Thoracic aorta (tissue), 2 donors: ENCODE results near the gene SMOC2. TPM values are rescaled to one million over a fixed set of nuclear protein-coding genes. Genes with fewer than 3 reads are reported as not detected.

Experiments
- ATAC-seq: fragments of 150-250 bp; one replicate; pipeline ENCODE4 v1.8.0; 2017; ENCODE audit warnings: low read depth; ENCODE audit not compliant: insufficient number of reproducible peaks, low FRiP score
- DNase-seq: peaks from one replicate; pipeline ENCODE4 v3.0.0-alpha.2; 2020; ENCODE audit warnings: low spot score
- H3K27ac ChIP-seq, 2 donors: fragments of 200-600 bp; sonication (generic); 1 replicate in 1 of 2; 2 replicates in 1 of 2; pipeline ENCODE4 v1.5.1; 2016; ENCODE audit warnings: mild to moderate bottlenecking in 2 of 2, moderate library complexity in 2 of 2
- H3K27me3 ChIP-seq: fragments of 200-600 bp; sonication (generic); replicated peaks from 2 replicates; pipeline ENCODE4 v1.6.0; 2016; ENCODE audit warnings: mild to moderate bottlenecking; ENCODE audit not compliant: insufficient read depth
- H3K36me3 ChIP-seq: fragments of 200-600 bp; sonication (generic); one replicate; pipeline ENCODE4 v1.5.1; 2016
- H3K4me1 ChIP-seq, 2 donors: fragments of 200-600 bp; sonication (generic); 1 replicate in 1 of 2; 2 replicates in 1 of 2; pipeline versions ENCODE4 v1.5.1 to v1.6.0; 2016; ENCODE audit warnings: low read depth in 2 of 2, mild to moderate bottlenecking in 1 of 2; ENCODE audit not compliant: control insufficient read depth in 1 of 2
- H3K4me3 ChIP-seq: fragments of 200-600 bp; sonication (generic); 2 replicates; pipeline ENCODE4 v1.5.1; 2016; ENCODE audit warnings: mild to moderate bottlenecking
- H3K9me3 ChIP-seq: fragments of 200-600 bp; sonication (generic); 2 replicates; pipeline ENCODE4 v1.5.1; 2016
- total RNA-seq, 2 donors: library from RNA; depleted of rRNA; stranded (reverse); fragments of >200 nt; gene quantifications; one replicate each; pipeline versions ENCODE4 v1.1.0 to v1.2.3, GENCODE V29; 2016
- TF ChIP-seq, protein P1 (sequence below): fragments of 200-600 bp; sonication (generic); IDR thresholded peaks from one replicate; pipeline ENCODE4 v1.5.1; 2019; ENCODE audit warnings: antibody characterized with exemption

The SMOC2 gene
- total RNA-seq, 2 donors from 2014 or later: 334 to 424 TPM

DNA sequence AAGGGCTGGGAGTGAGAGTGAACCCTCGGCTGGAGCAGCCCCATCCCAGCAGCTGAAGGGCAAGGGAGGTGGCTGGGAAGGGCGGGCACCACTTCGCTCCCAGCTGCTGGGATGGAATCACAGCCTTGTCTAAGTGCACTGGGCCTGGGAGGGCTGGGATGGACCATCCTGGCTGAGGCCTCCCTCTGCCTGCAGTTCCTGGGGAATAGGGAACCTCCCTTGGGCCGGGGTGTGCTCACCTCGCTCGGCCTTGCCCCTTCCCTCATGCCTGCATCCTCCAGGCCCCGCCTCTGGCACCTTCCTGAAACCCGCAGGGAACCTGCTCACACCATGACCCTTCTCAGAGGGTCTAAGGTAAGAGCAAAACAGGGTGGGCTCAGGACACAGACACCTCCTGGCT is 53.7 kb downstream of the SMOC2 start:
- Histone ChIP-seq H3K9me3 (no peaks in the 10 kb centered on the region), H3K36me3 (no peaks in the 10 kb centered on the region), H3K27me3 (no peaks in the 10 kb centered on the region), H3K27ac (no peak overlapping the region), H3K4me3 (no peak overlapping the region), H3K4me1 (peaks cover 16 to 37% of the 10 kb centered on the region in 2 donors)
- TF ChIP-seq, protein P1, sequence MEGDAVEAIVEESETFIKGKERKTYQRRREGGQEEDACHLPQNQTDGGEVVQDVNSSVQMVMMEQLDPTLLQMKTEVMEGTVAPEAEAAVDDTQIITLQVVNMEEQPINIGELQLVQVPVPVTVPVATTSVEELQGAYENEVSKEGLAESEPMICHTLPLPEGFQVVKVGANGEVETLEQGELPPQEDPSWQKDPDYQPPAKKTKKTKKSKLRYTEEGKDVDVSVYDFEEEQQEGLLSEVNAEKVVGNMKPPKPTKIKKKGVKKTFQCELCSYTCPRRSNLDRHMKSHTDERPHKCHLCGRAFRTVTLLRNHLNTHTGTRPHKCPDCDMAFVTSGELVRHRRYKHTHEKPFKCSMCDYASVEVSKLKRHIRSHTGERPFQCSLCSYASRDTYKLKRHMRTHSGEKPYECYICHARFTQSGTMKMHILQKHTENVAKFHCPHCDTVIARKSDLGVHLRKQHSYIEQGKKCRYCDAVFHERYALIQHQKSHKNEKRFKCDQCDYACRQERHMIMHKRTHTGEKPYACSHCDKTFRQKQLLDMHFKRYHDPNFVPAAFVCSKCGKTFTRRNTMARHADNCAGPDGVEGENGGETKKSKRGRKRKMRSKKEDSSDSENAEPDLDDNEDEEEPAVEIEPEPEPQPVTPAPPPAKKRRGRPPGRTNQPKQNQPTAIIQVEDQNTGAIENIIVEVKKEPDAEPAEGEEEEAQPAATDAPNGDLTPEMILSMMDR: no peak
- ATAC-seq (no peak), DNase-seq (no peak)

DNA sequence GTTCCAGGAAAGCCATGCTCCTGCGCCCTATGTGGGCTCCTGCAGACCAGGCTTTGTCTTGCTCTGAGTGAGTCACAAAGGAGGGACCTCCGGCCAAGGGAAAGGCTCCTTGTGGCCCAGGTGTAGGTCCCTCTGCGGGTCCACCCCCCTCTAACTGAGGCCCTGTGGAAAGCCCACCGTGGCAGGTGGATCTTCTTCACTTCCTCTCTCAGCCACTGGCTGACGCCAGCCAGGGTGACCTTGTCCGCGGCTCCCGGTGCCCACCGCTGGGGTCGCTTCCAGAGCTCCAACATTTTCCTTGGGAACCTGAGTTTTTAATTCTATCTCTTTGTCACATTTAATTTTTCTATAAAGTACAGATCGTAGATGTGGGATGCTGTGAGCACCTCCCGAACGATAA is 54.1 kb downstream of the SMOC2 start:
- DNase-seq: no peak
- H3K36me3 ChIP-seq: no peaks in the 10 kb centered on the region
- no peak for ATAC-seq
- H3K27ac ChIP-seq: no peak overlapping the region
- no peaks in the 10 kb centered on the region for H3K27me3 ChIP-seq
- H3K4me3 ChIP-seq: no peak overlapping the region
- H3K9me3 ChIP-seq: no peaks in the 10 kb centered on the region
- TF ChIP-seq, protein P1: no peak
- H3K4me1 ChIP-seq: peaks cover 16 to 37% of the 10 kb centered on the region in 2 donors

DNA sequence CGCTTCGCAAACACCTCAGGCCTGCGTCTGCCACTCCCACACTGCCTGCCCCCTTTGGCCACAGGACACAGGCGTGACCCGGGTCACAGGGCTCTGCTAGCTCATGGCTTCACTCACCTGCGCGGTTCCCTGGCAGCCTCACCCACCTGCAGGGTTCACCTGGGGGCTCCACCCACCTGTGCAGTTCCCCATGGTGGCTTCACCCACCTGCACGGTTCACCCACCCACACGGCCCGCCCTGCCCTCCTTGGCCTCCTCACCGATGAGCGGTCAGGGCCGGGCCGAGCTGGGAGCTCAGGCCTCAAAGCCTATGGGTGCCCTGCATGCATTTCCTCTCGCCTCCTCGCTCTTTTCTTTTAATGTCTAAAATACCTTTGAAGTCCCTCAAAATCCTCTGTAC is 54.7 kb downstream of the SMOC2 start:
- Histone ChIP-seq H3K9me3 (no peaks in the 10 kb centered on the region), H3K27me3 (no peaks in the 10 kb centered on the region), H3K27ac (no peak overlapping the region), H3K4me1 (peaks cover 16 to 37% of the 10 kb centered on the region in 2 donors), H3K4me3 (no peak overlapping the region), H3K36me3 (no peaks in the 10 kb centered on the region)
- DNase-seq (no peak), ATAC-seq (no peak)
- TF ChIP-seq, protein P1: no peak

DNA sequence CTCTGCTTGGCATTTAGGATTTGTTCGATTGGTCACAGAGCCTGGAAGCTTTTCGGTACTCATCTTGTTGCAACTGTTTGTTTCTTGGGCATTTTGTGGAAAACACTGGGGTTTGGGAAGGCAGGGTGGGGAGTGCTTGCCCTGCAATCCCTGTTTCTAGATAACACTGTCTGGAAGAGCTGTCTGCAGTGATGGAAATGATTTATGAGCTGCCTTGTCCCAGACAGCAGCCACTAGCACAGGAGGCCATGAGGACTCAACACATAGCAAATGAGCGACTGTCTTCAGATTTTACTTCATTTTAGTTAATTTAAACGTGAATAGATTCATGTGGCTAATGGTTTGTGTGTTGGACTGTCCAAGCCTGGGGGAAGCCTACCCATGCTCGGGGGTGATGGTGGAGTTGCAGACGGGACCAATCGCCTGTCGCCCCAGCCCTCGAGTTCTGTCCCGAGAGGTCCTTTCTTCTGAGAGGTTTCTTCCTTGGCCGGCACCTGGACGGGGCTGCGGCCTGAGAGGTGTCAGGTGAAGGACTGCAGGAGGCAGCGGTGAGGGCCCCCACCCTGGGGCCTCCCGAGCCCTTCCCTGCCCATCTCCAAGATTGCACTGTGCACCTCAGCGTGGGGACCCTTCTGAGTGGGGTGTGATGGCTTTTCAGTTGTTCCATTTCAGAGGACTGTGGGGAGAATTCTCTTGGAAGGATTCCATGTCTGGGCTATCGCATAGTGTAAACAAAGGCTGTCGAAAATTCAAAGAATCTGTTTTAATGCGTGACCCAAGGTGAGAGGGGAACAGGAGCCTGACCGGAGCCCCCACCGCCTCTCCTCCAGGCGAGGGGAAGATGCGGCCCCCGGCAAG is 55.4 kb downstream of the SMOC2 start:
- Histone ChIP-seq H3K4me1 (peaks cover 16 to 37% of the 10 kb centered on the region in 2 donors), H3K4me3 (no peak overlapping the region), H3K27ac (no peak overlapping the region), H3K27me3 (no peaks in the 10 kb centered on the region), H3K36me3 (no peaks in the 10 kb centered on the region), H3K9me3 (no peaks in the 10 kb centered on the region)
- TF ChIP-seq, protein P1: no peak
- no peak for DNase-seq
- ATAC-seq: no peak

DNA sequence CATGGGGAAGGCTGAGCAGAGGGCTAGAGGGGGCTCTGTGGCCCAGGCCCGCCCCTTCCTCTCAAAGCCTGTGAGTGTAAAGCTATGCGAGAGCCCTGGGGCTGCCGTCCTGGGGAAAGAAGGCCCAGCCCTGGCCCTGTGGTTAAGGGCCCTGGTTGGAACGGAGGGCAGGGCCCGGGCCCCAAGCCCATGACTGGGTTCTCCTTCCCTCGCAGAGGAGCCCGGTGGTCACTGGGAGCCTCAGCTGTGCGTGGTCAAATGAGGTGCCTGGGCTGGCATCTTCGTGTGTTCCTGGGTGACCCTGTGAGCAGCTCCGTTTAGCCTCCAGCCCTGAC is 56.0 kb downstream of the SMOC2 start:
- H3K9me3 ChIP-seq: no peaks in the 10 kb centered on the region
- no peaks in the 10 kb centered on the region for H3K27me3 ChIP-seq
- H3K4me3 ChIP-seq: no peak overlapping the region
- no peak for ATAC-seq
- TF ChIP-seq, protein P1: no peak
- no peak overlapping the region for H3K27ac ChIP-seq
- no peak for DNase-seq
- no peaks in the 10 kb centered on the region for H3K36me3 ChIP-seq
- peaks cover 16 to 37% of the 10 kb centered on the region in 2 donors for H3K4me1 ChIP-seq
